Liver (tissue), 3 donors: Measurements from ENCODE around the gene MAPKAPK2.

Source experiments
- ATF3 ChIP-seq: IDR thresholded peaks from 2 replicates; pipeline ENCODE4 v1.6.1; 2016; ENCODE audit warnings: antibody characterized with exemption
- CTCF ChIP-seq: fragments of 150-350 bp; IDR thresholded peaks from 2 replicates; pipeline ENCODE4 v1.5.1; 2017; ENCODE audit warnings: improper control_type of control experiment, low read depth, low read length; ENCODE audit not compliant: missing input control
- GABPA ChIP-seq, 2 donors: IDR thresholded peaks in 1 of 2; conservative IDR thresholded peaks in 1 of 2; 2 replicates each; pipeline ENCODE4 v1.6.1; 2016; ENCODE audit warnings: antibody characterized with exemption in 2 of 2, mild to moderate bottlenecking in 1 of 2, moderate library complexity in 1 of 2
- HNF4A ChIP-seq, 2 donors: conservative IDR thresholded peaks; 2 replicates each; pipeline ENCODE4 v1.6.1; 2016; ENCODE audit warnings: antibody characterized with exemption in 2 of 2, mild to moderate bottlenecking in 2 of 2
- SP1 ChIP-seq: IDR thresholded peaks from 2 replicates; pipeline ENCODE4 v1.6.1; 2018; ENCODE audit warnings: antibody characterized with exemption, mild to moderate bottlenecking
- TAF1 ChIP-seq: conservative IDR thresholded peaks from 2 replicates; pipeline ENCODE4 v1.6.1; 2016; ENCODE audit warnings: antibody characterized with exemption, mild to moderate bottlenecking
- YY1 ChIP-seq: IDR thresholded peaks from 2 replicates; pipeline ENCODE4 v1.6.1; 2016; ENCODE audit warnings: antibody characterized with exemption, mild to moderate bottlenecking
- donor health status: healthy.
- donor health status: healthy.

GRCh38 chr1:206704226-206704625 is 19.5 kb downstream of the MAPKAPK2 start:
- TF ChIP-seq GABPA (IDR thresholded peaks at IDR 0.05 in 1 of 2, conservative IDR thresholded peaks at IDR 0.05 in 1 of 2) (no peak), YY1 (no peak), SP1 (no peak), CTCF (no peak), HNF4A (conservative IDR thresholded peaks at IDR 0.05) (no peak), TAF1 (no peak), ATF3 (no peak)
